ENCODE results near the gene COA1. TPM values are rescaled to one million over a fixed set of nuclear protein-coding genes. Genes with fewer than 3 reads are reported as not detected.

Gene COA1
- total and polyA plus RNA-seq, 9 of the 15 experiments (the other 6 are each of a cell fraction or from before 2014, with no cell fraction given) = 98.9 to 463 (median 181) TPM

- TF ChIP-seq ARID3B (CRISPR knock-in tag; IDR thresholded peaks at IDR 0.05; ENCODE audit: borderline replicate concordance) (no peak), TBP (optimal IDR thresholded peaks at IDR 0.05; ENCODE audit: low read depth, low read length) (no peak), EGR1 (conservative IDR thresholded peaks at IDR 0.05) (no peak), XRCC3 (IDR thresholded peaks at IDR 0.05) (no peak), MIER1 (IDR thresholded peaks at IDR 0.05; ENCODE audit: low read depth) (no peak), ZNF146 (CRISPR knock-in tag; IDR thresholded peaks at IDR 0.05; ENCODE audit: unreplicated experiment) (no peak), GTF2F1 (IDR thresholded peaks at IDR 0.05; ENCODE audit: low read depth, low read length) (no peak), FUS (optimal IDR thresholded peaks at IDR 0.05; ENCODE audit: low read depth, low read length) (no peak), CREBBP (IDR thresholded peaks at IDR 0.05; ENCODE audit: low read depth, low read length) (no peak), ZNF445 (CRISPR knock-in tag; IDR thresholded peaks at IDR 0.05; ENCODE audit: low read depth) (no peak), ZMIZ1 (IDR thresholded peaks at IDR 0.05; ENCODE audit: low read depth in 2 of 2, low read length in 2 of 2) (no peak), U2AF1 (optimal IDR thresholded peaks at IDR 0.05; ENCODE audit: low read depth, low read length) (no peak), BRF2 (IDR thresholded peaks at IDR 0.05; ENCODE audit: borderline replicate concordance, insufficient read depth, insufficient read length) (no peak), SMARCA5 (IDR thresholded peaks at IDR 0.05) (no peak), SIN3B (IDR thresholded peaks at IDR 0.05; ENCODE audit: low read depth) (no peak), MYNN (IDR thresholded peaks at IDR 0.05) (no peak), MYNN (CRISPR knock-in tag; IDR thresholded peaks at IDR 0.05) (no peak), ZNF76 (CRISPR knock-in tag; IDR thresholded peaks at IDR 0.05; ENCODE audit: borderline replicate concordance) (no peak), BCOR (IDR thresholded peaks at IDR 0.05) (peak; percentile 45; the same call in 1 of the 2 replicates), PCBP2 (IDR thresholded peaks at IDR 0.05; ENCODE audit: low read depth, low read length, poor library complexity, severe bottlenecking) (no peak)
- TF ChIP-seq, protein P1, sequence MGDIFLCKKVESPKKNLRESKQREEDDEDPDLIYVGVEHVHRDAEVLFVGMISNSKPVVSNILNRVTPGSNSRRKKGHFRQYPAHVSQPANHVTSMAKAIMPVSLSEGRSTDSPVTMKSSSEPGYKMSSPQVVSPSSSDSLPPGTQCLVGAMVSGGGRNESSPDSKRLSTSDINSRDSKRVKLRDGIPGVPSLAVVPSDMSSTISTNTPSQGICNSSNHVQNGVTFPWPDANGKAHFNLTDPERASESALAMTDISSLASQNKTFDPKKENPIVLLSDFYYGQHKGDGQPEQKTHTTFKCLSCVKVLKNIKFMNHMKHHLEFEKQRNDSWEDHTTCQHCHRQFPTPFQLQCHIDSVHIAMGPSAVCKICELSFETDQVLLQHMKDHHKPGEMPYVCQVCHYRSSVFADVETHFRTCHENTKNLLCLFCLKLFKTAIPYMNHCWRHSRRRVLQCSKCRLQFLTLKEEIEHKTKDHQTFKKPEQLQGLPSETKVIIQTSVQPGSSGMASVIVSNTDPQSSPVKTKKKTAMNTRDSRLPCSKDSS (IDR thresholded peaks at IDR 0.05; ENCODE audit: low read depth, partially characterized antibody) = no peak
These were observed 20.9 kb upstream of the COA1 start (continued) for GRCh38 chr7:43750016-43750887.
